SK-N-SH treated with all-trans-retinoic acid at 6 μM for 48 hours (cell line): ENCODE results near the gene COG4.

Experiments used
- ATAC-seq: fragments of 200-7000 bp; cut with Tn5 transposase; 3 replicates; pipeline ENCODE4 v1.9.1; 2020; ENCODE audit warnings: mild to moderate bottlenecking, moderate library complexity
- BACH2 ChIP-seq: fragments of 250-450 bp; sonication (Bioruptor Pico); IDR thresholded peaks from 2 replicates; pipeline ENCODE4 v1.9.0; 2021; ENCODE audit warnings: mild to moderate bottlenecking, borderline replicate concordance
- CSDC2 ChIP-seq: fragments of 250-450 bp; sonication (Bioruptor Pico); IDR thresholded peaks from 2 replicates; pipeline ENCODE4 v1.5.0; 2020; ENCODE audit warnings: mild to moderate bottlenecking, moderate library complexity
- ESRRG ChIP-seq: fragments of 250-450 bp; sonication (Bioruptor Pico); IDR thresholded peaks from 2 replicates; pipeline ENCODE4 v1.6.1; 2021; ENCODE audit warnings: mild to moderate bottlenecking
- GLIS3 ChIP-seq: fragments of 250-450 bp; sonication (Bioruptor Pico); IDR thresholded peaks from 2 replicates; pipeline ENCODE4 v1.5.0; 2020; ENCODE audit warnings: mild to moderate bottlenecking, moderate library complexity
- ISL1 ChIP-seq: fragments of 250-450 bp; sonication (Bioruptor Pico); IDR thresholded peaks from 2 replicates; pipeline ENCODE4 v2.1.2; 2022; ENCODE audit warnings: mild to moderate bottlenecking, moderate library complexity
- OSR1 ChIP-seq: fragments of 250-450 bp; sonication (Bioruptor Pico); IDR thresholded peaks from 2 replicates; pipeline ENCODE4 v1.8.0; 2022; ENCODE audit warnings: moderate library complexity, mild to moderate bottlenecking, inconsistent platforms
- POU6F1 ChIP-seq: fragments of 250-450 bp; sonication (Bioruptor Pico); IDR thresholded peaks from 2 replicates; pipeline ENCODE4 v1.8.0; 2021; ENCODE audit warnings: low read depth, mild to moderate bottlenecking, moderate library complexity, borderline replicate concordance
- PPARA ChIP-seq: fragments of 250-450 bp; sonication (Bioruptor Pico); IDR thresholded peaks from 2 replicates; pipeline ENCODE4 v1.5.0; 2020; ENCODE audit warnings: mild to moderate bottlenecking, borderline replicate concordance
- RARB ChIP-seq: fragments of 250-450 bp; sonication (Bioruptor Pico); IDR thresholded peaks from 2 replicates; pipeline ENCODE4 v1.8.0; 2021; ENCODE audit warnings: mild to moderate bottlenecking, moderate library complexity
- SNAI2 ChIP-seq: fragments of 250-450 bp; sonication (Bioruptor Pico); IDR thresholded peaks from 2 replicates; pipeline ENCODE4 v1.5.0; 2020; ENCODE audit warnings: mild to moderate bottlenecking, moderate library complexity
- TCF4 ChIP-seq: fragments of 250-450 bp; sonication (Bioruptor Pico); IDR thresholded peaks from 2 replicates; pipeline ENCODE4 v1.8.0; 2021; ENCODE audit warnings: mild to moderate bottlenecking, moderate library complexity, borderline replicate concordance
- TOX ChIP-seq: fragments of 250-450 bp; sonication (Bioruptor Pico); IDR thresholded peaks from 2 replicates; pipeline ENCODE4 v1.8.0; 2021; ENCODE audit warnings: mild to moderate bottlenecking, moderate library complexity, borderline replicate concordance
- TSHZ2 ChIP-seq: fragments of 250-450 bp; sonication (Bioruptor Pico); IDR thresholded peaks from 2 replicates; pipeline ENCODE4 v1.5.0; 2020; ENCODE audit warnings: mild to moderate bottlenecking, moderate library complexity
- ZC3H10 ChIP-seq: fragments of 250-450 bp; sonication (Bioruptor Pico); IDR thresholded peaks from 2 replicates; pipeline ENCODE4 v1.5.1; 2021; ENCODE audit warnings: mild to moderate bottlenecking, moderate library complexity
- ZFP3 ChIP-seq: fragments of 250-450 bp; sonication (Bioruptor Pico); IDR thresholded peaks from 2 replicates; pipeline ENCODE4 v1.5.0; 2020; ENCODE audit warnings: mild to moderate bottlenecking, moderate library complexity
- ZFP30 ChIP-seq: fragments of 450-650 bp; formaldehyde crosslinking; IDR thresholded peaks from 2 replicates; pipeline ENCODE4 v1.5.0; 2022; ENCODE audit warnings: mild to moderate bottlenecking, moderate library complexity
- ZNF565 ChIP-seq: fragments of 450-650 bp; formaldehyde crosslinking; conservative IDR thresholded peaks from 2 replicates; pipeline ENCODE4 v1.5.0; 2020; ENCODE audit warnings: low read depth, mild to moderate bottlenecking, moderate library complexity
- ZNF70 ChIP-seq: fragments of 450-650 bp; formaldehyde crosslinking; IDR thresholded peaks from 2 replicates; pipeline ENCODE4 v1.5.0; 2020; ENCODE audit warnings: mild to moderate bottlenecking, moderate library complexity
- ZNF8 ChIP-seq: fragments of 450-650 bp; formaldehyde crosslinking; IDR thresholded peaks from 2 replicates; pipeline ENCODE4 v1.5.0; 2020; ENCODE audit warnings: mild to moderate bottlenecking, moderate library complexity
- TF ChIP-seq, protein P1 (sequence below): fragments of 250-450 bp; sonication (Bioruptor Pico); IDR thresholded peaks from 2 replicates; pipeline ENCODE4 v1.8.0; 2020; ENCODE audit warnings: mild to moderate bottlenecking, moderate library complexity, borderline replicate concordance
- TF ChIP-seq, protein P2 (sequence below): fragments of 250-450 bp; sonication (Bioruptor Pico); IDR thresholded peaks from 2 replicates; pipeline ENCODE4 v1.5.1; 2021; ENCODE audit warnings: mild to moderate bottlenecking, moderate library complexity

The COG4 gene

GRCh38 chr16:70454222-70455034 is 68.9 kb downstream of the COG4 start, which contains the start of gene FCSK:
TSS of gene FCSK (plus strand) at chr16:70454595. CDS start at chr16:70463191, 8,596 bp downstream.
- TF ChIP-seq ZFP3 (CRISPR knock-in tag) (no peak), TSHZ2 (CRISPR knock-in tag) (peak; percentile 39; the same call in 1 of the 2 replicates), BACH2 (CRISPR knock-in tag) (no peak), CSDC2 (CRISPR knock-in tag) (0 out of 2 replicates have a peak, but pooled peaks have one; percentile 33), ZC3H10 (CRISPR knock-in tag) (no peak), ZNF70 (CRISPR knock-in tag) (no peak), ISL1 (CRISPR knock-in tag) (no peak), RARB (no peak), ZFP30 (CRISPR knock-in tag) (no peak), TCF4 (no peak), POU6F1 (CRISPR knock-in tag) (no peak), ZNF8 (CRISPR knock-in tag) (no peak), TOX (CRISPR knock-in tag) (no peak), PPARA (CRISPR knock-in tag) (no peak)
- TF ChIP-seq, protein P1, sequence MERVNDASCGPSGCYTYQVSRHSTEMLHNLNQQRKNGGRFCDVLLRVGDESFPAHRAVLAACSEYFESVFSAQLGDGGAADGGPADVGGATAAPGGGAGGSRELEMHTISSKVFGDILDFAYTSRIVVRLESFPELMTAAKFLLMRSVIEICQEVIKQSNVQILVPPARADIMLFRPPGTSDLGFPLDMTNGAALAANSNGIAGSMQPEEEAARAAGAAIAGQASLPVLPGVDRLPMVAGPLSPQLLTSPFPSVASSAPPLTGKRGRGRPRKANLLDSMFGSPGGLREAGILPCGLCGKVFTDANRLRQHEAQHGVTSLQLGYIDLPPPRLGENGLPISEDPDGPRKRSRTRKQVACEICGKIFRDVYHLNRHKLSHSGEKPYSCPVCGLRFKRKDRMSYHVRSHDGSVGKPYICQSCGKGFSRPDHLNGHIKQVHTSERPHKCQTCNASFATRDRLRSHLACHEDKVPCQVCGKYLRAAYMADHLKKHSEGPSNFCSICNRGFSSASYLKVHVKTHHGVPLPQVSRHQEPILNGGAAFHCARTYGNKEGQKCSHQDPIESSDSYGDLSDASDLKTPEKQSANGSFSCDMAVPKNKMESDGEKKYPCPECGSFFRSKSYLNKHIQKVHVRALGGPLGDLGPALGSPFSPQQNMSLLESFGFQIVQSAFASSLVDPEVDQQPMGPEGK (CRISPR knock-in tag), result peak; percentile 94
- TF ChIP-seq, protein P2, sequence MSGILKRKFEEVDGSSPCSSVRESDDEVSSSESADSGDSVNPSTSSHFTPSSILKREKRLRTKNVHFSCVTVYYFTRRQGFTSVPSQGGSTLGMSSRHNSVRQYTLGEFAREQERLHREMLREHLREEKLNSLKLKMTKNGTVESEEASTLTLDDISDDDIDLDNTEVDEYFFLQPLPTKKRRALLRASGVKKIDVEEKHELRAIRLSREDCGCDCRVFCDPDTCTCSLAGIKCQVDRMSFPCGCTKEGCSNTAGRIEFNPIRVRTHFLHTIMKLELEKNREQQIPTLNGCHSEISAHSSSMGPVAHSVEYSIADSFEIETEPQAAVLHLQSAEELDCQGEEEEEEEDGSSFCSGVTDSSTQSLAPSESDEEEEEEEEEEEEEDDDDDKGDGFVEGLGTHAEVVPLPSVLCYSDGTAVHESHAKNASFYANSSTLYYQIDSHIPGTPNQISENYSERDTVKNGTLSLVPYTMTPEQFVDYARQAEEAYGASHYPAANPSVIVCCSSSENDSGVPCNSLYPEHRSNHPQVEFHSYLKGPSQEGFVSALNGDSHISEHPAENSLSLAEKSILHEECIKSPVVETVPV (CRISPR knock-in tag), result no peak

GRCh38 chr16:70453892-70454221 is 69.5 kb downstream of the COG4 start:
- no peak for TF ChIP-seq ZFP3 (CRISPR knock-in tag)
- TF ChIP-seq ZNF565 (CRISPR knock-in tag), result no peak
- no peak for TF ChIP-seq SNAI2 (CRISPR knock-in tag)
- no peak for TF ChIP-seq ISL1 (CRISPR knock-in tag)
- no peak for TF ChIP-seq ZNF8 (CRISPR knock-in tag)
- TF ChIP-seq ESRRG (CRISPR knock-in tag), result no peak
- TF ChIP-seq TOX (CRISPR knock-in tag), result no peak
- no peak for TF ChIP-seq ZFP30 (CRISPR knock-in tag)
- TF ChIP-seq BACH2 (CRISPR knock-in tag), result no peak
- TF ChIP-seq GLIS3, result no peak
- no peak for TF ChIP-seq OSR1 (CRISPR knock-in tag)
- TF ChIP-seq PPARA (CRISPR knock-in tag), result no peak
- TF ChIP-seq, protein P1 (CRISPR knock-in tag), result no peak
- ATAC-seq, result peak; percentile 63

More at GRCh38 chr16:70454222-70455034, 68.9 kb downstream of the COG4 start, which contains the start of gene FCSK:
- peak; percentile 95 for ATAC-seq
